Ecto neural progenitor cell (in vitro differentiated cells): ENCODE results near the gene DPH6.
"Not testable (repeated sequence)": the region's sequence is repeated elsewhere in the genome, so short reads cannot be mapped to it uniquely, and the experiment has no call there.

Experiments used
- DNase-seq: peaks from one replicate; pipeline ENCODE4 v3.0.0-alpha.2; 2018; ENCODE audit warnings: low spot score

Gene DPH6

GRCh38 chr15:35545824-35546510 is at the start of gene DPH6:
Gene DPH6 (minus strand): TSS chr15:35546165. CDS start chr15:35546141, 24 bp downstream.
- peak; percentile 89 for DNase-seq

GRCh38 chr15:35595656-35596055 is 49.7 kb upstream of the DPH6 start:
- DNase-seq: no peak

GRCh38 chr15:35591987-35592386 is 46.0 kb upstream of the DPH6 start:
- not testable (repeated sequence) for DNase-seq

GRCh38 chr15:35583863-35584528 is 38.0 kb upstream of the DPH6 start:
- no peak for DNase-seq

GRCh38 chr15:35580606-35581005 is 34.6 kb upstream of the DPH6 start:
- no peak for DNase-seq

- DNase-seq: no peak
Observed at GRCh38 chr15:35567392-35567791, 21.4 kb upstream of the DPH6 start.

GRCh38 chr15:35566991-35567390 is 21.0 kb upstream of the DPH6 start:
- DNase-seq: no peak

GRCh38 chr15:35565901-35566300 is 19.9 kb upstream of the DPH6 start:
- DNase-seq: no peak

- DNase-seq: no peak
Observed at GRCh38 chr15:35562641-35563040, 16.7 kb upstream of the DPH6 start.

GRCh38 chr15:35561308-35561707 is 15.3 kb upstream of the DPH6 start:
- DNase-seq: no peak

- no peak for DNase-seq
Observed at GRCh38 chr15:35560870-35561269, 14.9 kb upstream of the DPH6 start.

- no peak for DNase-seq
Observed at GRCh38 chr15:35560258-35560657, 14.3 kb upstream of the DPH6 start.

- DNase-seq: no peak
Observed at GRCh38 chr15:35559683-35560082, 13.7 kb upstream of the DPH6 start.

GRCh38 chr15:35557544-35557943 is 11.6 kb upstream of the DPH6 start:
- no peak for DNase-seq

GRCh38 chr15:35557012-35557411 is 11.0 kb upstream of the DPH6 start:
- DNase-seq: no peak

- no peak for DNase-seq
Observed at GRCh38 chr15:35555244-35555643, 9.3 kb upstream of the DPH6 start.

- no peak for DNase-seq
Observed at GRCh38 chr15:35550957-35551356, 5.0 kb upstream of the DPH6 start.

GRCh38 chr15:35549567-35549966 is 3.6 kb upstream of the DPH6 start:
- DNase-seq: peak; percentile 47

- DNase-seq: no peak
Observed at GRCh38 chr15:35548435-35548834, 2.5 kb upstream of the DPH6 start.

- peak; percentile 64 for DNase-seq
Observed at GRCh38 chr15:35547775-35548364, 1.9 kb upstream of the DPH6 start.

- no peak for DNase-seq
Observed at GRCh38 chr15:35546511-35547381, 781 bp upstream of the DPH6 start.

GRCh38 chr15:35545316-35545823 is 595 bp downstream of the DPH6 start:
- DNase-seq: no peak
